GM18526 (cell line): Measurements from ENCODE around the gene STARD4.

Source experiments
- POLR2A ChIP-seq: IDR thresholded peaks from 3 replicates; pipeline ENCODE4 v1.6.1; 2011; ENCODE audit not compliant: insufficient read length; ENCODE audit errors: extremely low read depth

Gene STARD4

GRCh38 chr5:111505096-111505495 lies 7.2 kb downstream of the STARD4 start:
- TF ChIP-seq POLR2A, result no peak

- TF ChIP-seq POLR2A, result no peak
Measured at GRCh38 chr5:111502956-111503355, 9.4 kb downstream of the STARD4 start.

GRCh38 chr5:111498346-111498745 lies 14.0 kb downstream of the STARD4 start:
- no peak for TF ChIP-seq POLR2A

GRCh38 chr5:111495159-111495558 lies 17.2 kb downstream of the STARD4 start:
- no peak for TF ChIP-seq POLR2A

GRCh38 chr5:111494355-111494999 lies 17.9 kb downstream of the STARD4 start:
- no peak for TF ChIP-seq POLR2A

- TF ChIP-seq POLR2A, result no peak
Measured at GRCh38 chr5:111493031-111493430, 19.3 kb downstream of the STARD4 start.

GRCh38 chr5:111488353-111488752 lies 24.0 kb downstream of the STARD4 start:
- TF ChIP-seq POLR2A, result no peak

GRCh38 chr5:111486926-111487325 lies 25.4 kb downstream of the STARD4 start:
- no peak for TF ChIP-seq POLR2A

GRCh38 chr5:111486055-111486454 lies 26.3 kb downstream of the STARD4 start:
- TF ChIP-seq POLR2A, result no peak

GRCh38 chr5:111480346-111480745 lies 32.0 kb downstream of the STARD4 start:
- no peak for TF ChIP-seq POLR2A

- TF ChIP-seq POLR2A, result no peak
Measured at GRCh38 chr5:111478898-111479297, 33.4 kb downstream of the STARD4 start.

- TF ChIP-seq POLR2A, result no peak
Measured at GRCh38 chr5:111478266-111478665, 34.1 kb downstream of the STARD4 start.

- TF ChIP-seq POLR2A, result no peak
Measured at GRCh38 chr5:111472579-111472978, 39.8 kb downstream of the STARD4 start.

- no peak for TF ChIP-seq POLR2A
Measured at GRCh38 chr5:111472096-111472495, 40.2 kb downstream of the STARD4 start.

GRCh38 chr5:111469903-111470302 lies 42.4 kb downstream of the STARD4 start:
- TF ChIP-seq POLR2A, result no peak

GRCh38 chr5:111469293-111469896 lies 42.9 kb downstream of the STARD4 start:
- no peak for TF ChIP-seq POLR2A

GRCh38 chr5:111463311-111463710 lies 49.0 kb downstream of the STARD4 start:
- no peak for TF ChIP-seq POLR2A
